Stomach (tissue), 9 donors: ENCODE measurements around the gene BRF1. TPM values are rescaled to one million over a fixed set of nuclear protein-coding genes. Genes with fewer than 3 reads are reported as not detected.

Experiments
- DNase-seq, 2 donors: peaks; one replicate each; pipeline versions ENCODE4 v3.0.0 to v3.0.0-alpha.2; 2013 to 2019
- H3K27ac ChIP-seq, 5 donors: fragments of 200-600 bp in 4 of 5; sonication (generic) in 4 of 5; one replicate each; pipeline ENCODE4 v1.5.1; 2013 to 2019; ENCODE audit warnings: mild to moderate bottlenecking in 1 of 5, moderate library complexity in 1 of 5
- H3K27me3 ChIP-seq, 3 donors: fragments of 200-600 bp; sonication (generic); one replicate each; pipeline ENCODE4 v1.5.1; 2017 to 2019; ENCODE audit warnings: mixed run types in 1 of 3
- H3K36me3 ChIP-seq, 4 donors: fragments of 200-600 bp; sonication (generic); 1 replicate in 3 of 4; 2 replicates in 1 of 4; pipeline ENCODE4 v1.5.1; 2016 to 2019
- H3K4me1 ChIP-seq, 4 donors: fragments of 200-600 bp; sonication (generic); one replicate each; pipeline ENCODE4 v1.5.1; 2016 to 2019
- H3K4me3 ChIP-seq, 4 donors: fragments of 200-600 bp; sonication (generic) in 3 of 4; one replicate each; pipeline ENCODE4 v1.5.1; 2016 to 2019; ENCODE audit warnings: mild to moderate bottlenecking in 1 of 4
- H3K9me3 ChIP-seq, 4 donors: fragments of 200-600 bp; sonication (generic); one replicate each; pipeline ENCODE4 v1.5.1; 2016 to 2019
- EP300 ChIP-seq: sonication (generic); formaldehyde crosslinking; IDR thresholded peaks from one replicate; pipeline ENCODE4 v1.6.1; 2017; ENCODE audit warnings: antibody characterized with exemption
- POLR2A ChIP-seq, 4 donors: fragments of 450-650 bp; IDR thresholded peaks; one replicate each; pipeline ENCODE4 v1.6.1; 2016; ENCODE audit warnings: antibody characterized with exemption in 4 of 4, control low read depth in 2 of 4, mild to moderate bottlenecking in 1 of 4, moderate library complexity in 1 of 4
- POLR2AphosphoS5 ChIP-seq, 3 donors: sonication (generic); formaldehyde crosslinking; IDR thresholded peaks; one replicate each; pipeline ENCODE4 v1.6.1; 2016; ENCODE audit warnings: antibody characterized with exemption in 3 of 3
- WGBS, 5 donors: extraction: QIAGEN DNeasy Blood & Tissue Kit in 3 of 5; methylation state at CpG; one replicate each; pipeline versions ENCODE4 v1.1.5 to v1.1.7; 2013 to 2018; 5-methylcytosine and 5-hydroxymethylcytosine counted together
- intact Hi-C: fragments of 100-400 bp; cut with DNase I; formaldehyde crosslinking; loops from one replicate; pipeline ENCODE4 v1.15.1; 2023; ENCODE audit warnings: low total_unique reads
- polyA plus RNA-seq, 3 donors: library from polyadenylated mRNA; stranded (reverse); fragments of 200-250 nt; gene quantifications; one replicate each; pipeline ENCODE4 v1.2.3, GENCODE V29; 2013
- total RNA-seq, 5 donors: library from RNA; depleted of rRNA; stranded (reverse); fragments of >200 nt; gene quantifications; one replicate each; pipeline versions ENCODE4 v1.1.0 to v1.2.3, GENCODE V29; 2014 to 2016
- TF ChIP-seq, protein P1 (sequence below), 7 experiments: fragments of 450-650 bp in 4 of 7; fragments of 200-600 bp in 3 of 7; sonication (generic) in 3 of 7; IDR thresholded peaks; one replicate each; pipeline ENCODE4 v1.5.1; 2016 to 2019; ENCODE audit warnings: antibody characterized with exemption in 7 of 7, control low read depth in 2 of 7, mild to moderate bottlenecking in 1 of 7
- donor health status: healthy with polysubstance abuse.
- donor health status: Bipolar disorder and iron deficiency.
- donor health status: healthy.

Gene BRF1
- total and polyA plus RNA-seq, 8 donors, result 9.2 to 141 (median 33.9) TPM

DNA sequence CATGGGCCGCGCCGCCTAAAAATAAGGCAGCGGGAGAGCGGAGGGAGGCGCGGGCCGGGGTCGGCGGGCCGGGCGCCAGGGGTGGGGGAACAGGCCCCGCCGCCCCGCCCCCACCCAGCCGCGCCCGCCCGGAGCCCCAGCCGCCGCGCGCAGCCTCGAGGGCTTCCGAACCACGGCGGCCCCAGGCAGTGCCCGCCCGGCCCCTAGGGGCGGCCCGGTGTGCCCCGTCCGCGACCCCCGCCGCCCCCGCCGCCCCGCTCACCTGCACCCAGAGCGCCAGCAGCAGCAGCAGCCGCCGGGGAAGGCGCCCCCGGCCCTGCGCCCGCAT lies 132.7 kb downstream of the BRF1 start:
- TF ChIP-seq POLR2A (IDR thresholded peaks at IDR 0.05) (no peak), POLR2AphosphoS5 (IDR thresholded peaks at IDR 0.05) (no peak), EP300 (no peak)
- TF ChIP-seq, protein P1, sequence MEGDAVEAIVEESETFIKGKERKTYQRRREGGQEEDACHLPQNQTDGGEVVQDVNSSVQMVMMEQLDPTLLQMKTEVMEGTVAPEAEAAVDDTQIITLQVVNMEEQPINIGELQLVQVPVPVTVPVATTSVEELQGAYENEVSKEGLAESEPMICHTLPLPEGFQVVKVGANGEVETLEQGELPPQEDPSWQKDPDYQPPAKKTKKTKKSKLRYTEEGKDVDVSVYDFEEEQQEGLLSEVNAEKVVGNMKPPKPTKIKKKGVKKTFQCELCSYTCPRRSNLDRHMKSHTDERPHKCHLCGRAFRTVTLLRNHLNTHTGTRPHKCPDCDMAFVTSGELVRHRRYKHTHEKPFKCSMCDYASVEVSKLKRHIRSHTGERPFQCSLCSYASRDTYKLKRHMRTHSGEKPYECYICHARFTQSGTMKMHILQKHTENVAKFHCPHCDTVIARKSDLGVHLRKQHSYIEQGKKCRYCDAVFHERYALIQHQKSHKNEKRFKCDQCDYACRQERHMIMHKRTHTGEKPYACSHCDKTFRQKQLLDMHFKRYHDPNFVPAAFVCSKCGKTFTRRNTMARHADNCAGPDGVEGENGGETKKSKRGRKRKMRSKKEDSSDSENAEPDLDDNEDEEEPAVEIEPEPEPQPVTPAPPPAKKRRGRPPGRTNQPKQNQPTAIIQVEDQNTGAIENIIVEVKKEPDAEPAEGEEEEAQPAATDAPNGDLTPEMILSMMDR (IDR thresholded peaks at IDR 0.05), result no peak
- Histone ChIP-seq H3K27ac (peak overlapping the region in 2 of 5 donors; percentile 16 to 31), H3K4me1 (peaks cover 30 to 56% (median 48%) of the 10 kb centered on the region in 4 donors), H3K27me3 (peaks cover 0 to 75% (median 17%) of the 10 kb centered on the region in 3 donors), H3K4me3 (peak overlapping the region; percentile 43 to 62 (median 52)), H3K36me3 (no peaks in the 10 kb centered on the region), H3K9me3 (no peaks in the 10 kb centered on the region)
- WGBS, 5 donors, result 0 to 1% (median 0%) methylated on average over 11 to 46 of the region's 46 CpGs; no CpG with 5 or more reads in 1 of the 5 donors
- no peak for DNase-seq
- intact Hi-C loops, result no loop called here

DNA sequence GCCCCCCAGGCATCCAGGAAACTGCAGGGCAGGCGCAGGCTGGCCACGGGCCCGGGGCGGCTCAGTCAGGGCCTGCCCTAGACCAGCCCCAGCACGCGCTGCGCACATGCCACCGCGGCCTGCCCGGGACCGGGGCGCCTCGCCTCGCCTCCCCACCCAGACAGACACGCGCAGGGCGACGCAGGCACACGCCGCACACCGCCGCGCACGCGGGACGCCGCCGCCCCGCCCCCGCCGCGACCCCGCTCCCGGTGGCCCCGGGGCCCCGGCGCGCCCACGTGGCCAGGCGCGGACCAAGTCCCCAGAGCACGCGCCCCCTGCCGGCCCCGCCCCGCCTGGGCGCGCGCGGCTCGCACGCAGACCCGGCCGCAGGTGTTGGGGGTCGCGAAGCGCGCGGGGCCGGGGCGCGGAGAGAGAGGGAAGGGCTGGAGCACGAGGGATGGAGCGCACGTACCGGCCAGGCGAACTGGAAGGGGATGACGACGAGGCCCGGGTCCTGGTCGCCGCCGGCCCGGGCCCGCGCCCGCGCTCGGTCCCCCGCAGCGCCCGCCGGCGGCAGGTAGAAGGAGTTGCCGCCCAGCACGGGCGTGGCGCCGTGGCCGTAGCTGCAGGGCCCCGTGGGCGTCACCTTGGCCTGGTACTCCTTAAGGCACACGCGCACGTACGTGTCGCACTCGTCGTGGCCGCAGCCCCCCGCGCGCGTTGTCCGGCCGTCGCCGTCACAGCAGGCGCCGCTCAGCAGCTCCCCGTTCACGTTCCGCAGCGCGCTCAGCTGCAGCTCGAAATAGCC lies 133.3 kb downstream of the BRF1 start:
- Histone ChIP-seq H3K9me3 (no peaks in the 10 kb centered on the region), H3K4me1 (peaks cover 30 to 56% (median 48%) of the 10 kb centered on the region in 4 donors), H3K27me3 (peaks cover 0 to 75% (median 17%) of the 10 kb centered on the region in 3 donors), H3K27ac (peak overlapping the region in 2 of 5 donors; percentile 16 to 31), H3K36me3 (no peaks in the 10 kb centered on the region), H3K4me3 (peak overlapping the region; percentile 43 to 62 (median 52))
- intact Hi-C loops, result no loop called here
- peak; percentile 33 to 74 for DNase-seq
- WGBS, 5 donors, result 1 to 14% (median 4%) methylated on average over 20 to 116 of the region's 116 CpGs
- no peak for TF ChIP-seq POLR2AphosphoS5 (IDR thresholded peaks at IDR 0.05)
- TF ChIP-seq, protein P1 (IDR thresholded peaks at IDR 0.05), result peak in 1 of 7 experiments; percentile 31

DNA sequence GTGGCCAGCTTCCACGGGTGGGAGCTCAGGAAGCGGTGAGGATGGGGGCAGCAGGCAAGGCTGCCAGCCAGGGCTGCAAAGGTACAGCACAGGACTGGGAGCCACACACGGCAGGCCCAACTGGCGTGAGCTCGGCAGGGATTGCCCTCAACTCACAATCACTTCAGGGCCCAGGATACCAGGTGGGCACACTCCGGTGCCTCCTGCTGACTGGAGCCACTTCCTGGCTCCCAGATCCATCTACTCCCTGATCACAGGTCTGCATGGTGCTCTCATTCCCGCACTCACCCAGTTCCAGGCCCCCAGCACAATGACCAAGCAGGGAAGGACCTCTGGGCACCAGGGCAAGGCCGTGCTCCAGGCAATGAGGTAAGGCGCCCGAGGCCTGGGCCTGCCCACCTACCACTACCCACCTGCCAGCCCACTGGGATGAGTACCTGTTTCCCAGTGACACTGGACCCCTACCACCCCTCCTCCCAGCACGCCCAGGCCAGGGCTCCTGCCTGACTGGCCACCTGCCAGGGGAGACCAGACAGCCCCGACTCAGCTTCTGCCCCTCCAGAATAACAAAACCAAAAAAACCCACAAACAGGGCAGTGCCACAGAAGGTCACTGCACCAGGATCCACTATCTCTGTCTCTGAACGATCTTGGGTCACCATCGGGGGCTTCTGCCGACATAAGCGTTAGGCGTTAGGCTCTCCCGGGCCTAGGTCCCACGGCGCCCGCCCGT lies 134.1 kb downstream of the BRF1 start:
- Histone ChIP-seq H3K27me3 (peaks cover 0 to 75% (median 17%) of the 10 kb centered on the region in 3 donors), H3K4me3 (peak overlapping the region in 3 of 4 donors; percentile 19 to 57 (median 48)), H3K4me1 (peaks cover 30 to 56% (median 48%) of the 10 kb centered on the region in 4 donors), H3K9me3 (no peaks in the 10 kb centered on the region), H3K27ac (no peak overlapping the region), H3K36me3 (no peaks in the 10 kb centered on the region)
- no peak for DNase-seq
- intact Hi-C loops, result no loop called here
- WGBS, 5 donors, result 63 to 71% (median 65%) methylated on average over 18 to 22 of the region's 22 CpGs
- no peak for TF ChIP-seq POLR2AphosphoS5 (IDR thresholded peaks at IDR 0.05)
- TF ChIP-seq EP300, result no peak
- TF ChIP-seq, protein P1 (IDR thresholded peaks at IDR 0.05), result no peak
- no peak for TF ChIP-seq POLR2A (IDR thresholded peaks at IDR 0.05)

DNA sequence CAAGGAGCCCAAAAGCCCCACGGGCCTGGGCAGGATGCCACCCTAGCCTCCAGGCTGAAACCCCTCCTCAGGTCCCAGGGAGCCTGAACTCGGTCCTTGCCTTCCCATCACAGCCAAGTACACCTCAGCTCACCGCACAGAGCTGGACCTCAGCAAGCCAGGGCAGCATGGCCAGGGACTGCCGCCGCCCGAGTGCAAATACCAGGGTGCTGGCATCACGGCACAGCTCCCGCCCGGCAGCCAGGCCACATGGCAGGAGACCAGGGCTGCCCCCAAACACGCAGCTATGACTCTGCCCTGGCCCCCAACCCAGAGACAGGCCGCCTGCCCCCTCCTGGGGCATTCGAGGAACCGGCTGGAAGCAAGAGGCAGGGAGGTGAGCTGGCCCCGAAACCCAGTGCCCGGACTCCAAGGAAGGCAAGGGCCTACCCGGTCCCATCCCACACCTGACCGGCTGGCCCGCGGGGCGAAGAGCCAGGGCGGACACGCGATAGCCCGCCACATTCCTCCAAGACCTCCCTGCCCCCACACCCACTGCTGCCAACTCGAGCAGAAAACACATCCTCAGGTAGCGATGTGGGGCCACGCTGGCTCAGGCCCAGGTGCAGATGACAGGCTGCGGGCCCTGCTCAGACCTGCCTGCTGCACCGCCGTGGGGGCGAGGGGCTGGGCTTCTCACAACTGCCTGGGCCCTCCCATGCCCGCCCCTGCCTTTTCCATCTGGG lies 134.9 kb downstream of the BRF1 start:
- DNase-seq, result no peak
- H3K4me1 ChIP-seq, result peaks cover 25 to 49% (median 41%) of the 10 kb centered on the region in 4 donors
- TF ChIP-seq POLR2AphosphoS5 (IDR thresholded peaks at IDR 0.05) (no peak), EP300 (no peak)
- no peaks in the 10 kb centered on the region for H3K9me3 ChIP-seq
- intact Hi-C loops, result no loop called here
- no peaks in the 10 kb centered on the region for H3K36me3 ChIP-seq
- H3K27ac ChIP-seq, result no peak overlapping the region
- 61 to 77% (median 71%) methylated on average over 18 to 32 of the region's 32 CpGs for WGBS, 5 donors
- H3K4me3 ChIP-seq, result no peak overlapping the region
- peaks cover 0 to 72% (median 17%) of the 10 kb centered on the region in 3 donors for H3K27me3 ChIP-seq
